K562 (cell line): Measurements from ENCODE around the gene NDUFAB1. TPM values are rescaled to one million over a fixed set of nuclear protein-coding genes. Genes with fewer than 3 reads are reported as not detected.
A peak's percentile ranks its signal among the peaks of the same experiment; 100 is the strongest.

Source experiments
- ESRRA ChIP-seq: fragments of 450-650 bp; IDR thresholded peaks from 2 replicates; pipeline ENCODE4 v1.6.1; 2014; ENCODE audit warnings: low read depth, mild to moderate bottlenecking, moderate library complexity, borderline replicate concordance
- ETV1 ChIP-seq: fragments of 450-650 bp; conservative IDR thresholded peaks from 2 replicates; pipeline ENCODE4 v1.6.1; 2016; ENCODE audit warnings: missing genetic modification characterization, control low read depth, low read depth, missing compliant biosample characterization
- GABPB1 ChIP-seq: sonication (generic); formaldehyde crosslinking; IDR thresholded peaks from 2 replicates; pipeline ENCODE4 v1.8.0; 2022; ENCODE audit warnings: mild to moderate bottlenecking, missing genetic modification reagents
- NR2C1 ChIP-seq, 2 experiments: fragments of 450-650 bp; IDR thresholded peaks; 2 replicates each; pipeline ENCODE4 v1.6.1; 2017; ENCODE audit warnings: mild to moderate bottlenecking in 2 of 2, antibody characterized with exemption in 1 of 2, inconsistent platforms in 1 of 2, missing compliant biosample characterization in 1 of 2, missing genetic modification characterization in 1 of 2
- SMAD4 ChIP-seq: fragments of 250-450 bp; sonication (Bioruptor Pico); conservative IDR thresholded peaks from 2 replicates; pipeline ENCODE4 v1.8.0; 2021; ENCODE audit warnings: inconsistent platforms, mild to moderate bottlenecking, moderate library complexity
- ZNF224 ChIP-seq: sonication (generic); formaldehyde crosslinking; IDR thresholded peaks from 2 replicates; pipeline ENCODE4 v1.8.0; 2022; ENCODE audit warnings: mild to moderate bottlenecking, missing genetic modification reagents
- polyA plus RNA-seq, 8 experiments: library from polyadenylated mRNA; depleted of rRNA in 4 of 8; stranded (reverse) in 5 of 8; unstranded in 3 of 8; fragments of >200 nt; fragmentation: Nextera tagmentation in 2 of 8; fragmentation: Illumina TruSeq in 1 of 8; extraction: Ambion mirVana in 2 of 8; extraction: Trizol in 1 of 8; gene quantifications; 2 replicates each; pipeline versions ENCODE4 v1.2.1 to v1.2.3, GENCODE V29; 2011 to 2014; ENCODE audit warnings: inconsistent platforms in 1 of 8, missing spikeins in 1 of 8
- total RNA-seq, 7 experiments: library from RNA; depleted of rRNA in 6 of 7; stranded (reverse); fragments of >200 nt in 6 of 7; fragmentation: Illumina TruSeq in 2 of 7; extraction: Trizol in 2 of 7; gene quantifications; 2 replicates each; pipeline versions ENCODE4 v1.2.1 to v1.2.3, GENCODE V29; 2011 to 2021; ENCODE audit warnings: low replicate concordance in 1 of 7
- TF ChIP-seq, protein P1 (sequence below): sonication (generic); formaldehyde crosslinking; IDR thresholded peaks from 2 replicates; pipeline ENCODE4 v1.8.1; 2023; ENCODE audit warnings: missing genetic modification reagents, mild to moderate bottlenecking, borderline replicate concordance
- TF ChIP-seq, protein P2 (sequence below), 2 experiments: fragments of 200-800 bp in 1 of 2; sonication (Bioruptor generic) in 1 of 2; sonication (generic) in 1 of 2; formaldehyde crosslinking in 1 of 2; IDR thresholded peaks in 1 of 2; conservative IDR thresholded peaks in 1 of 2; 2 replicates each; pipeline versions ENCODE4 v1.5.0 to v1.6.1; 2016 to 2020; ENCODE audit warnings: missing compliant biosample characterization in 1 of 2, missing genetic modification characterization in 1 of 2, missing genetic modification reagents in 1 of 2

The NDUFAB1 gene
- total and polyA plus RNA-seq, 9 of the 15 experiments (the other 6 are each of a cell fraction or from before 2014, with no cell fraction given), result 123 to 481 (median 238) TPM

DNA sequence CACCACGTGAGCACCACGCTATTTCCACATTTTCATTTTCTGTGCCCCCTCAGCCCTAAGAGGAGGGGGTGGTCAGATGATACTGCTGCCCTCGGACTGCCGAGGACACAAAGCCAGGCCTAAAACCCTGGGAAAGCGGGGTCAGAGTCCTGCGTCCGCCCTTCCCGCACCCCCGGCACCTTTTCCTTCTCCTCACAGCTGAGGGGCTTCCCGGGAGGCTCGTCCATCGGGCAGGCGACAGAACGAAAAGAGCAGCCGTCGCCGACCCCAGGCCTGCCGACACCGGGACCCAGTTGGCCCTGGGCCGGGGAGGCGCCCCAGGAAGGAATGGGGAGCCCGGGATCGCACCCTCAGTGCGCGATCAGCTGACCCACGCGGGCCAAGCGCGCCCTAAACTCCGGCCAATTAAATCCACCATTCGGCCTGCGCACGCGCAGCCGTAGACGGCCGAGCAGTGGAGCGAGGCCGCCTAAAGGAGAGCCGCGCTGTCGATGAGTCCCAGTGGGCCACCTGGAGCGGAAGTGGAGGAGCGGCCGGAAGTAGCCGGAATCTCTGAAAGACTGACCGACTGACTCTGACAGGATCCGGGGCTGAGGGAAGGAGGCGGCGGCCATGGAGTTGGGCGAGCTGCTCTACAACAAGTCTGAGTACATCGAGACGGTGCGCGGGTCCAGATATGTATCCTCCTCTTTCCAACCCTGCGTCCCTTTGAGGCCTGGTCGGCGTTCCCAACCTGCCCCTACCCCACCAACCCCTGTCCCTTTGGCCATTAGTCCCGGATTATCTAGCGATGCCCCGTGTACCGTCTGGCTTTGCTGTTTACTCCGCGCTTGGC is 45.0 kb upstream of the NDUFAB1 start, which contains the start of the genes DCTN5 and PALB2 (continued):
- TF ChIP-seq, protein P1, sequence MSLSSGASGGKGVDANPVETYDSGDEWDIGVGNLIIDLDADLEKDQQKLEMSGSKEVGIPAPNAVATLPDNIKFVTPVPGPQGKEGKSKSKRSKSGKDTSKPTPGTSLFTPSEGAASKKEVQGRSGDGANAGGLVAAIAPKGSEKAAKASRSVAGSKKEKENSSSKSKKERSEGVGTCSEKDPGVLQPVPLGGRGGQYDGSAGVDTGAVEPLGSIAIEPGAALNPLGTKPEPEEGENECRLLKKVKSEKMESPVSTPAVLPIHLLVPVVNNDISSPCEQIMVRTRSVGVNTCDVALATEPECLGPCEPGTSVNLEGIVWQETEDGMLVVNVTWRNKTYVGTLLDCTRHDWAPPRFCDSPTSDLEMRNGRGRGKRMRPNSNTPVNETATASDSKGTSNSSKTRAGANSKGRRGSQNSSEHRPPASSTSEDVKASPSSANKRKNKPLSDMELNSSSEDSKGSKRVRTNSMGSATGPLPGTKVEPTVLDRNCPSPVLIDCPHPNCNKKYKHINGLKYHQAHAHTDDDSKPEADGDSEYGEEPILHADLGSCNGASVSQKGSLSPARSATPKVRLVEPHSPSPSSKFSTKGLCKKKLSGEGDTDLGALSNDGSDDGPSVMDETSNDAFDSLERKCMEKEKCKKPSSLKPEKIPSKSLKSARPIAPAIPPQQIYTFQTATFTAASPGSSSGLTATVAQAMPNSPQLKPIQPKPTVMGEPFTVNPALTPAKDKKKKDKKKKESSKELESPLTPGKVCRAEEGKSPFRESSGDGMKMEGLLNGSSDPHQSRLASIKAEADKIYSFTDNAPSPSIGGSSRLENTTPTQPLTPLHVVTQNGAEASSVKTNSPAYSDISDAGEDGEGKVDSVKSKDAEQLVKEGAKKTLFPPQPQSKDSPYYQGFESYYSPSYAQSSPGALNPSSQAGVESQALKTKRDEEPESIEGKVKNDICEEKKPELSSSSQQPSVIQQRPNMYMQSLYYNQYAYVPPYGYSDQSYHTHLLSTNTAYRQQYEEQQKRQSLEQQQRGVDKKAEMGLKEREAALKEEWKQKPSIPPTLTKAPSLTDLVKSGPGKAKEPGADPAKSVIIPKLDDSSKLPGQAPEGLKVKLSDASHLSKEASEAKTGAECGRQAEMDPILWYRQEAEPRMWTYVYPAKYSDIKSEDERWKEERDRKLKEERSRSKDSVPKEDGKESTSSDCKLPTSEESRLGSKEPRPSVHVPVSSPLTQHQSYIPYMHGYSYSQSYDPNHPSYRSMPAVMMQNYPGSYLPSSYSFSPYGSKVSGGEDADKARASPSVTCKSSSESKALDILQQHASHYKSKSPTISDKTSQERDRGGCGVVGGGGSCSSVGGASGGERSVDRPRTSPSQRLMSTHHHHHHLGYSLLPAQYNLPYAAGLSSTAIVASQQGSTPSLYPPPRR (CRISPR knock-in tag), result 0 out of 2 replicates have a peak, but pooled peaks have one; percentile 47
- TF ChIP-seq, protein P2, sequence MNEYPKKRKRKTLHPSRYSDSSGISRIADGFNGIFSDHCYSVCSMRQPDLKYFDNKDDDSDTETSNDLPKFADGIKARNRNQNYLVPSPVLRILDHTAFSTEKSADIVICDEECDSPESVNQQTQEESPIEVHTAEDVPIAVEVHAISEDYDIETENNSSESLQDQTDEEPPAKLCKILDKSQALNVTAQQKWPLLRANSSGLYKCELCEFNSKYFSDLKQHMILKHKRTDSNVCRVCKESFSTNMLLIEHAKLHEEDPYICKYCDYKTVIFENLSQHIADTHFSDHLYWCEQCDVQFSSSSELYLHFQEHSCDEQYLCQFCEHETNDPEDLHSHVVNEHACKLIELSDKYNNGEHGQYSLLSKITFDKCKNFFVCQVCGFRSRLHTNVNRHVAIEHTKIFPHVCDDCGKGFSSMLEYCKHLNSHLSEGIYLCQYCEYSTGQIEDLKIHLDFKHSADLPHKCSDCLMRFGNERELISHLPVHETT (CRISPR knock-in tag; conservative IDR thresholded peaks at IDR 0.05 in 1 of 2, IDR thresholded peaks at IDR 0.05 in 1 of 2), result peak in 1 of 2 experiments; percentile 74; a peak in 2 of 4 replicates
- TF ChIP-seq ETV1 (tag), result peak; percentile 98
- TF ChIP-seq SMAD4 (CRISPR knock-in tag), result peak; percentile 28; the same call in 1 of the 2 replicates
- TF ChIP-seq ESRRA, result no peak
- 0 out of 2 replicates have a peak, but pooled peaks have one; percentile 37 for TF ChIP-seq ZNF224 (CRISPR knock-in tag)
- TF ChIP-seq GABPB1 (CRISPR knock-in tag), result peak; percentile 95
- peak; percentile 56; the same call in 1 of the 2 replicates for TF ChIP-seq NR2C1 (IDR thresholded peaks at IDR 0.05)
- TF ChIP-seq NR2C1 (tag; IDR thresholded peaks at IDR 0.05), result 0 out of 2 replicates have a peak, but pooled peaks have one; percentile 46
